ENCODE results near the gene MFSD1. TPM values are rescaled to one million over a fixed set of nuclear protein-coding genes. Genes with fewer than 3 reads are reported as not detected.

The MFSD1 gene
- total and polyA plus RNA-seq, 2 of the 13 experiments (the other 11 are each of a cell fraction or from before 2014, with no cell fraction given) = 17.3 to 37.9 TPM

- 60% methylated on average over 2 of the region's 2 CpGs for WGBS (ENCODE audit: low lambda C conversion rate)
- no peaks in the 10 kb centered on the region for H3K27me3 ChIP-seq (ENCODE audit: control insufficient read depth in 1 of 2, insufficient read depth in 2 of 2, low read length in 2 of 2)
- H3K4me1 ChIP-seq (ENCODE audit: insufficient read depth, low read length) = peaks cover 4% of the 10 kb centered on the region
- no peak overlapping the region for H3K4me3 ChIP-seq (replicated peaks in 1 of 3; ENCODE audit: insufficient read depth in 1 of 3, low read depth in 2 of 3, low read length in 3 of 3)
- ChIA-PET CTCF (ENCODE audit: low intra/inter-chr PET ratio, low total read pairs) (no interaction called here), POLR2A (no interaction called here)
- BruUV-seq (replicated peaks) = no TSS peak
- intact Hi-C loops (cut with micrococcal nuclease; ENCODE audit: unreplicated experiment) = no loop called here
- no peaks in the 10 kb centered on the region for H3K36me3 ChIP-seq (replicated peaks in 1 of 2; ENCODE audit: control insufficient read depth in 1 of 2, insufficient read depth in 2 of 2, low read length in 2 of 2)
- ATAC-seq (no peak), FAIRE-seq (no peak), DNase-seq (ENCODE audit: low spot score) (no peak)
- H3K79me2 ChIP-seq (ENCODE audit: insufficient read depth, low read length) = no peaks in the 10 kb centered on the region
- no peak overlapping the region for H3K9ac ChIP-seq (ENCODE audit: insufficient read depth, low read depth, low read length)
- no peak overlapping the region for H2AFZ ChIP-seq (ENCODE audit: low read length)
- H3K27ac ChIP-seq (ENCODE audit: extremely low read length, insufficient read depth, low read length) = no peak overlapping the region
- no peak for TF ChIP-seq ZIK1 (CRISPR knock-in tag; IDR thresholded peaks at IDR 0.05; ENCODE audit: borderline replicate concordance, low read depth)
- no peak for TF ChIP-seq CERS6 (CRISPR knock-in tag; IDR thresholded peaks at IDR 0.05)
- TF ChIP-seq ZNF251 (CRISPR knock-in tag; IDR thresholded peaks at IDR 0.05) = no peak
- TF ChIP-seq ZNF597 (CRISPR knock-in tag; IDR thresholded peaks at IDR 0.05) = no peak
- no peak for TF ChIP-seq ZNF34 (CRISPR knock-in tag; IDR thresholded peaks at IDR 0.05; ENCODE audit: borderline replicate concordance)
- TF ChIP-seq HMGXB4 (CRISPR knock-in tag; IDR thresholded peaks at IDR 0.05; ENCODE audit: borderline replicate concordance in 1 of 2, low read depth in 1 of 2) = no peak
- no peak for TF ChIP-seq ZNF607 (CRISPR knock-in tag; IDR thresholded peaks at IDR 0.05; ENCODE audit: borderline replicate concordance)
- TF ChIP-seq ZNF30 (CRISPR knock-in tag; IDR thresholded peaks at IDR 0.05) = no peak
- TF ChIP-seq SRF (IDR thresholded peaks at IDR 0.05; ENCODE audit: low read depth, low read length) = no peak
- no peak for TF ChIP-seq ZFP82 (CRISPR knock-in tag; IDR thresholded peaks at IDR 0.05; ENCODE audit: borderline replicate concordance)
- no peak for TF ChIP-seq ARNT2 (CRISPR knock-in tag; IDR thresholded peaks at IDR 0.05; ENCODE audit: low read depth)
- TF ChIP-seq NR0B2 (CRISPR knock-in tag; IDR thresholded peaks at IDR 0.05) = no peak
- no peak for TF ChIP-seq FLYWCH1 (CRISPR knock-in tag; IDR thresholded peaks at IDR 0.05)
- TF ChIP-seq THAP7 (CRISPR knock-in tag; IDR thresholded peaks at IDR 0.05) = no peak
- TF ChIP-seq PAX8 (CRISPR knock-in tag; IDR thresholded peaks at IDR 0.05; ENCODE audit: borderline replicate concordance) = no peak
- TF ChIP-seq HOXA3 (CRISPR knock-in tag; IDR thresholded peaks at IDR 0.05) = no peak
- TF ChIP-seq SP5 (CRISPR knock-in tag; IDR thresholded peaks at IDR 0.05; ENCODE audit: borderline replicate concordance, low read depth) = no peak
- no peaks in the 10 kb centered on the region for H4K20me1 ChIP-seq (ENCODE audit: insufficient read depth, low read length)
- no peaks in the 10 kb centered on the region for H3K9me3 ChIP-seq (ENCODE audit: low read length)
- in situ Hi-C loops (cut with HindIII; ENCODE audit: extremely low pct_ligation_motif_present, low pct_unique_long_range_greater_than_20kb) = loop anchor here (25.0 kb wide), 1 partner anchor 244 kb away; no protein-coding TSS in a partner anchor
- H3K4me2 ChIP-seq (ENCODE audit: low read depth, low read length) = no peak overlapping the region
Measured at GRCh38 chr3:158781191-158781590, 20.7 kb upstream of the MFSD1 start.

All from HepG2 (cell line).